SHP77 treated with DMSO at 0.1 percent for 48 hours (cell line): ENCODE measurements around the gene ANKRD55.
"Not testable (repeated sequence)": the region's sequence is repeated elsewhere in the genome, so short reads cannot be mapped to it uniquely, and the experiment has no call there.

ENCODE experiments used
- DNase-seq: peaks from one replicate; lab custom pipeline; 2025; lab: John Stamatoyannopoulos, UW

ANKRD55 gene

DNA sequence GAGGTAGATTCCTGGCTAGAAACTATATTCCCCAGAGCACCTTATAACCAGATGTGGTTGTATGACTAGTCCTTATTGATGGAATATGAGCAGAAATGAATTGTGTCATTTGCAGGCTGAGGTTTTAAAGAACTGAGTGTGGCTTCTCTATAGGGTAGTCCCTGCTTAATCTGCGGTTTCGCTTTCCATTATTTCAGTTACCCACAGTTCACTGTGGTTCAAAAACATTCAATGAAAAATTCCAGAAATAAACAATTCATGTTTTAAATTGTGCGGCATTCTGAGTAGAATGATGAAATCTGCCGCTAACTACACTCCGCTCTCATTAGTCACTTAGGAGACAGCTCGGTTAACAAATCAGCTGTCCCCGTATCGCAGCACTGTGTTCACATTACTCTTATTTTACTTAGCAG is 65.1 kb downstream of the ANKRD55 start:
- DNase-seq, result no peak

DNA sequence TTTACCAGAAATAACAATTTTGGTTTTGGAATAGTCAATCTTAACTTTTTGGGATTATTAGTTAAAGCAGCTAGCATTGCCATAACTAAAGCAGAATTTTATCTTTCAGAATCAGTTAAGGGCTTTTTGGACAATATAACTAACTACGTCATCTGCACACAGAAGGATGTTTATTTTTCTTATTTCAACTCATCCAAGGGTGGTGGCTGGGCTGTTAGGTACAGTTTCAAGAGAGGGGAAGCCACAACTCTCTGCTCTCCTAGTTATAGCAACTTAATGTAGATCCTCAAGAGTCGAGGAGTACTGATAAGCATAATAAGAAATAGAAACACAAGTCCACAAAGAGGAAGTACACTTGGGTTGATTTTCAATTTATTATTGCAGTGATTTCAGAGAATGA is 65.6 kb downstream of the ANKRD55 start:
- DNase-seq, result no peak

DNA sequence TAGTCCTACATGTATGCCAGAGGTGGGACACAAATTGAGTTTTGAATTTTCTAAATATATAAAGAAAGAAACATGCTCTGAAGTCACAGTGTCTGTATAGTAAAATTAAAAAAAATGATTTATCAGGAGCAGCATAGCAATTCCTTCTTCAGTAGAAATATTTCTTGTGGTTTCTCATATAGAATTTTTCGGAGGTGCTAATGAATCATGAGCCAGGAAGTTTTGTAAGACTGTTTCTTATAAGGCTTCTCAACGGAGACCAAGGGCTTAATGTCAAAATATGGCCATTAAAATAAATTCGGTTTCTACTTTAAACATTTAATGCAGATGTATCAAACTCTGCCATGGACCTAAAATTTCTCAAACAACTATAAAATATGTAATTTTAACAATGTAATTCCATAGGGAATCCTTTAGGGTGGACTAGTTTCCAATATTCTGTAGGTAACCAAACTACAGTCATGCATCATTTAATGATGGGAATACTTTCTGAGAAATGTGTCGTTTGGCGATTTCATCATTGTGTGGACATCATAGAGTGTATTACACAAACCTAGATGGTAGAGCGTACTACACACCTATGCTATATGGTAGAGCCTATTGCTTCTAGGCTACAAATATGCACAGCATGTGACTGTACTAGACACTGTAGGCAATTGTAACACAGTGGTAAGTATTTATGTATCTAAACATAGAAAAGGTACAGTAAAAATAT is 66.3 kb downstream of the ANKRD55 start:
- DNase-seq, result no peak

DNA sequence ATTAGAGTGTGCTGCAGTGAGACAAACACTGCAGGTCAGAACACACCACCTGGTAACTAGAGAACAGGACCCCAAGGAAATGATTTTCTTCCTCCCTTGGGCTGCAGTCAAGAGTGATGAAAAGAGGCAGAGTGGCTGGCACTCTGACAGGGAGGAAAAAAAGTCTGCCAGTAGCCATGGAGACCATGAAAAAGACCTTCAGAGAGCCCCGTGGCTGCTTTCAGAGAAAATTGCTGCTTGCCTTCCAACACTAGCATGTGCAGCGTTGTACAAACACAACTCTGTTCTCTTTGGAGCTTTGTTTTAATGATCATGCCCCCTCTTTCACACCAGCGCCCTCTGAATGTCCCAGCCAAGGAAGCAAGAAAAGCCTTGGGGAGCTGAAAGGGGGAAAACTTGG is 68.8 kb downstream of the ANKRD55 start:
- no peak for DNase-seq

DNA sequence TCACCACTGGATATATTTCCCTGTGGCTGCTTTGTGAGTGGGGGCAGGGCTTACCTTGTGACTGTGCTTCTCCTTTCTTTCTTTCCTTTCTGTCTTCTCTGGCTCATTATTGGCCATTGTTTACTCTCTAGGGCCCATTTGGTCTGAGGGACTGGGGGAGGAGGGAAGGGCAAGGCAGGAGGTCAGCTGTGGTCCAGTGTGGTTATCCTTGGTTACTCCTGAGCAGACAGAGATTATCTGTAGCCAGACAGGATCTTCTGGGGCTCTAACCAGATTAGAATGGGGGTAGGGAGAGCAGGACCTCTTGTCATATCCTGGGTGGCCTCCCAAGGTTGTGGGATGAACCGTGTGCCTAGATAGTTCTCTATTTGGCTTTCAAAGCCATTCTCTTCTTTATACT is 71.2 kb downstream of the ANKRD55 start:
- DNase-seq, result no peak

DNA sequence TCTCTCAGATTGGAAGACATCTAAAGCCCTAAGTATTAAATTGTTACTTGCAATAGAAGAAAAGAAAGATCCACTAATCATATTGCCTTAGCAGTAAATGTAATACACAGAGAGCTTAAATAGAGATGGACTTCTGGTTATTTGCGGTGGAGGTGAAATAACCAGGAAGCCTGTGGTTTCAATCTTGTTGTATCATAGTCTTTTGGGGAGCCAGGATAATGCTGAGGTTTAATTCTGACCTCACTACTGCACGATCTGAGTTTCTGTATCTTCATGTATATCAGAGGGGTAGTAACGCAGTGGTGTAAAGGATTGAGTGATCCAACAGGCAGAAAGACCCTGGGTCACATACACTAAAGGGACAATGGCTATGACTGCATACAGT is 71.7 kb downstream of the ANKRD55 start:
- DNase-seq, result no peak

DNA sequence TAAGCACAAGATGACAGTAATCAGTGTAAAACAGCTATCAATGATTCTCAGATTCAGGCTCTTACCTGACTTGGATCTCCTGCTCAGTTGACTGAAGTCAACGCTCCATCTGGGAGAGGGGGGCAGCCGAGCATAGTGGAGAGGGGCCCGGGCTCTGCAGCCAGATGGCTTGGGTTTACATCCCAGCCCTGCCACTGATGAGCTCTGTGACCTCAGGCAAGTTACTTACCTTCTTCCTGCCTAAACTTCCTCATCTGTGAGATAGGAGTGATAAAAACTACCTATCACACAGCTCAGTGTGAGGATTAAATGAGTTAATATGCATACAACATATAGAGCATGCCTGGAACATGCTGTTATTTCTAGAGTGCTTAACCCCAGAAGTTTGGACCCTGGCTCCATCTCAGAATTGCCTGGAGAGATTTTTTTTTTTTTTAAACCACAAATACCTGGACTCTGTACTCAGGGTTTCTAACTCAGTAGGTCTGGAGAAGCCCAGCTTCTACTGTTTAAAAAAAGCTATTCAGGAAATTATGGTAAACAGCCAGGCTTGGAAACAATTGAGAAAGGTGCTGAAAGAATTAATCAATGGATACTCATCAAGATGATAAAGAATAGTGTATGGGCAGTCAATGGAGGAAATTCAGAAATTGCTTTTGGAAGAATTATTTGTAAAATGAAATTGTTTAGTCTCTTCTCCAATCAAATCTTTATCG is 72.2 kb downstream of the ANKRD55 start:
- DNase-seq, result no peak

DNA sequence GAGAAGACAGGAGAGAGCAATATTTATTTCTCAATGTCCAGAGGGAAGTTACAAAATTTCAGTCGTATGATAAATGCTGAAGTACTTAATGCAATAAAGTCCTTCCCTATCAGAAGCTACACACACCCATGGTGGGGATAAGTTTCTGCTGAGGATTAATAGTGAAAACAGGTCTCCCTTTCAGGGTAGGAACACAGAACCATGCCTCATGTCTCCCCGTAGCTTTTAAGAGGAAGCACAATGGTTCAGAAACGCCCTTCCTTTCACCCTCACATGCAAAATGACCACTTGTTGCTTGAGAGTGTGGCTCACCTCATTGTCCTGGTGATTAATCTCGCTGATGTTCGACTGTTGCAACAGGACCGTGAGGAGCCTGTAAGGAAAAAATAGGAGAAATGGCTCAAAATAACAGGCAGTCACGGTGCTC is 73.6 kb downstream of the ANKRD55 start:
- DNase-seq, result no peak

DNA sequence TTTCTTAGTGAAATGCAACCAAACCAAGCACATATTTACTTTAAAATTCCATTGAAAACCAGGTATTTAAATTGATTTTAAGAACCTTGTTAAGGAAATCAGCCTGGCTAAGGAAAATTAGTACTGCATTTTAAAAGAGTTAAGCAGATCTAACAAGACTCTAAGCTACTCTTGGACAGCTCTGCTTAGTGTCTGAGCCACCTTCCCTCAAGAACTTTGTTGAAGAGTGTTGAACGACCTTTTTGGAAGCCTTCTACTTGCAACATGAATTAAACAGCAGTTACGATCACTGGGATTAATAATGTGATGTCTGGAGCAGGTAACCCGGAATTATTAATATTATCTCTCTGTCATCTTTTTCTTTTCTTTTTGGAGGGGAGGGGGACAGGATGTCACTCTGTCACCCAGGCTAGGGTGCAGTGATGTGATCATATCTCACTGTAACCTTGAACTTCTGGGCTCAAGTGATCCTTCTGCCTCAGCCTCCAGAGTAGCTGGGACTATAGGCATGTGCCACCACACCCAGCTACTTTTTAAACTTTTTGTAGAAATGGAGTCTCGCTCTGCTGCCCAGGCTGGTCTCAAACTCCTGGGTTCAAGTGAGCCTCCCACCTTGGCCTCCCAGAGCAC is 74.7 kb downstream of the ANKRD55 start:
- DNase-seq, result no peak

DNA sequence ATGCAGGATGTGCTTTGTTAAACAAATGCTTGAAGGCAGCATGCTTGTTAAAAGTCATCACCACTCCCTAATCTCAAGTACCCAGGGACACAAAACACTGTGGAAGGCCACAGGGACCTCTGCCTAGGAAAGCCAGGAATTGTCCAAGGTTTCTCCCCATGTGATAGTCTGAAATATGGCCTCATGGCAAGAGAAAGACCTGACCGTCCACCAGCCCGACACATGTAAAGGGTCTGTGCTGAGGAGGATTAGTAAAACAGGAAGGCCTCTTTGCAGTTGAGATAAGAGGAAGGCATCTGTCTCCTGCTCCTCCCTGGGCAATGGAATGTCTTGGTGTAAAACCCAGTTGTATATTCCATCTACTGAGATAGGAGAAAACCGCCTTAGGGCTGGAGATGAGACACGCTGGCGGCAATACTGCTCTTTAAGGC is 75.9 kb downstream of the ANKRD55 start:
- not testable (repeated sequence) for DNase-seq

DNA sequence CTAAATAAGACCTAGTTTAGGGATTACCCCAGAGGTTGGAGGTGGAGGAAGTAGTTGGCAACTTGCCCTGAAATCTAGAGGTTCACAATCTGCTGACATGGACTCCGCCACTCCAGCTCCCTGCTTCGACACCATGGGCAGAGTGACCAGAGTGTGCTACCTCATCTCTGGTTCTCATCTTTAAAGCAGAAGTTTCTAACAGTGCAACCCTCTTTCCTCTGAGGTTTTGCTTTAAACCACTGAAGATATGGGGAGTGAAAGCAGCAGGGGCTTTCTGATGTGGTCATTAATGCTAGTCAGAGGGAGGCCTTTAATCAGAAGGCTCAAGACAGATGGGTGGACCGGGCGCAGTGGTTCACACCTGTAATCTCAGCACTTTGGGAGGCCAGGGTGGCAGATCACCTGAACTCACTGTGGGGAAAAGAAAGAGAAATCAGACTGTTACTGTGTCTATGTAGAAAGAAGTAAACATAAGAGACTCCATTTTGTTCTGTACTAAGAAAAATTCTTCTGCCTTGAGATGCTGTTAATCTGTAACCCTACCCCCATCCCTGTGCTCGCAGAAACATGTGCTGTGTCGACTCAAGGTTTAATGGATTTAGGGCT is 76.4 kb downstream of the ANKRD55 start:
- not testable (repeated sequence) for DNase-seq

DNA sequence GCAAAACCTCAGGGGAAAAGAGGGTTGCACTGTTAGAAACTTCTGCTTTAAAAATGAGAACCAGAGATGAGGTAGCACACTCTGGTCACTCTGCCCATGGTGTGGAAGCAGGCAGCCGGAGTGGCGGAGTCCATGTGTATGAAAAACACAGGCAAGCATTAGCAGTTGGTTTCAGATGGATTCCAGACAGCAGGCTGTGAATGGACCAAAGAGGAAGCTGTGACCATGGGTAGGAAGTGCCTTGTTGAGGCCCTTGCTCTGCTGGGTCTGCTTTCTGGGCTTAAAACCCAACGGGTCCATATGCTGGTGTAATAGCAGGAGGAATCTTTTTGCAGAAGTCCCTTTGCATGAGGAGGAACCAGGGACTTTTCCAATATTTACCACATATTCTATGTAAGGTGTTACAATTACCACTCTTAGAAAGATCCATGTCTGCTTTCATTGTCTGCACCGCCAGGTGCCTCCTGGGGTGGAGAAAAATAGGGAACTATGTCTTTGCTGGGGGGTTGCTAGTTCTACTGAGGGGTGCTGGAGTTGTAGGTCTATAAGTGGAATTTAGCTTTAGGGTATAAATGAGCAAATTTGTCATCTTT is 77.0 kb downstream of the ANKRD55 start:
- no peak for DNase-seq

DNA sequence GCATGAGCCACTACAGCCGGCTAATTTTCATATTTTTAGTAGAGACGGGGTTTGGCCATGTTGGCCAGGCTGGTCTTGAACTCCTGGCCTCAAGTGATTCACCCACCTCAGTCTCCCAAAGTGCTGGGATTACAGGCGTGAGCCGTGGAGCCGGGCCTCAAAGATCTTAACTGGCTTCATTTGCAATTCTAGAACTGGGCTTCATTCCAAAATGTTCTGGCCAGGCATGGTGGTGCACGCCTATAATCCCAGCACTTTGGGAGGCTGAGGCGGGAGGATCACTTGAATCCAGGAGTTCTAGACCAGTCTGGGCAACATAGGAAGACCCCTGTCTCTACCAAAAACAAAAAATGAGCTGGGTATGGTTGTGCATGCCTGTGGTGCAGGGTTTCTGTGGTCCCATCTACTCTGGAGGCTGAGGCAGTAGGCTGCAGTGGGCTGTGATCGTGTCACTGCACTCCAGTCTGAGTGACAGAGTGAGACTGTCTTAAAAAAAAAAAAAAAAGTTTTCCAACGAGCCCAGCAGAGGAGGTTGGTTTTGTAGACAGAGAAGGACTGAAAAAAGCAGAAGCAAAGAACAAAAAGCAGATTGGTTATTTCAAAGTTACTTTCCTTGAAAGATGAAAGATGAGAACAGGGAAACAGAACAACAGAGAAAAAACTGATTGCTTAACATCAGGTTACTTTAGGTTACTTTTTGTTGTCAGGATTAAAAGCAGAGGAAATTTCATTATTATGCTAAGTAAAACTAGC is 78.2 kb downstream of the ANKRD55 start:
- no peak for DNase-seq

DNA sequence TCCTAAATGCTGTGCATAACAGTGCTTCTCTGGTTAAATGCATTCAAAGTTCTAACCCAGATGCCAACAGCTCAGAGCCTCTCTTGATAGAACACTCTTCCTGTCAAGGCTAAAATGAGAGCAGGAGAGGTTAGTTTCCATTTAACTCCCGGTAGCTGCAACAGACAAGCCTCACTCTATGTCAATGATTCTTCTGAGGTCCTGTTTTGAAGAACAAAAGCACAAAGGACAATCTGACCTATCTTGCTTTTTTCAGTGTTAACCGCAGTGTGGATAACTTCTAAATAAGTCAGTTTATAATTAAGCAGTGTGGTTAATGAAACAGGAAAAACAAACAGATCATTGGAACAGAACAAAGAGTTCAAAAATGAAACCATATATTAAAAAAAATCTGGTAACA is 80.7 kb downstream of the ANKRD55 start:
- DNase-seq, result no peak

DNA sequence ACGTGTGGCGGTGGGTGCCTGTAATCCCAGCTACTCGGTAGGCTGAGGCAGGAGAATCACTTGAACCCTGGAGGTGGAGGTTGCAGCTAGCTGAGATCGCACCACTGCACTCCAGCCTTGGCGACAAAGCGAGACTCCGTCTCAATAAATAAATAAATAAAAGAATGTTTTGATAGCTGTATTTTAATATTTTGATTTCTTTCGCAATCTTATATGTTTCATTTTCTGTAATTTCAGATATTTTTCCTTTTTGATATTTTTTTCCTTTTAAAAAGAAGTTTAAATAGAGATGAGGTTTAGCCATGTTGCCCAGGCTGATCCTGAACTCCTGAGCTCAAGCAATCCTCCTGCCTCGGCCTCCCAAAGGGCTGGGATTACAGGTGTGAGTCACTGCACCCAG is 82.4 kb downstream of the ANKRD55 start:
- DNase-seq, result not testable (repeated sequence)

DNA sequence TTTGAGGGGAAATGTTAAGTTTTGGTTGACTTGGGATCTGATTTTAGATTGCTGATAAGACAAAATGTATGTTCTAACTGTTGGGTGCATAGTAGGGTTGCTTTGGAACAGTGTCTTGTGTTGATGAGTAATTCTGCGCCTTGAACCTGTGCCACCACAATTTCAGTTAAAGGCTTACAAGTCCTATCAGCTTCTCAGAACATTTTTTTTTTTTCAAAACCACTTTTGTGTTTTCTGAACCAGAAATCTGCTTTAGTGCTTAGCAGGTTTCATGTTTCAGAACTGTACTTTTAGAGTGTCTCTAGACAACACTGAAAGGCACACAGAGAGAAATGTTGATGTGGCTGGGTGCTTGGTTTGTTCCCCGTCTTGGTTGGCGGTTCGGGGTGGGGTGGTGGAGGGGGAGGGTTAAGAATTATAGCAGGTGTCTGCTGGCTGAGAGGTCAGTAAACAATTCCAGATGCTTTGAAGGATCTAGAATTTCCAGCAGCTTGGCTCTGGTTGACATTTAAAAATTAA is 84.6 kb downstream of the ANKRD55 start:
- DNase-seq, result no peak

DNA sequence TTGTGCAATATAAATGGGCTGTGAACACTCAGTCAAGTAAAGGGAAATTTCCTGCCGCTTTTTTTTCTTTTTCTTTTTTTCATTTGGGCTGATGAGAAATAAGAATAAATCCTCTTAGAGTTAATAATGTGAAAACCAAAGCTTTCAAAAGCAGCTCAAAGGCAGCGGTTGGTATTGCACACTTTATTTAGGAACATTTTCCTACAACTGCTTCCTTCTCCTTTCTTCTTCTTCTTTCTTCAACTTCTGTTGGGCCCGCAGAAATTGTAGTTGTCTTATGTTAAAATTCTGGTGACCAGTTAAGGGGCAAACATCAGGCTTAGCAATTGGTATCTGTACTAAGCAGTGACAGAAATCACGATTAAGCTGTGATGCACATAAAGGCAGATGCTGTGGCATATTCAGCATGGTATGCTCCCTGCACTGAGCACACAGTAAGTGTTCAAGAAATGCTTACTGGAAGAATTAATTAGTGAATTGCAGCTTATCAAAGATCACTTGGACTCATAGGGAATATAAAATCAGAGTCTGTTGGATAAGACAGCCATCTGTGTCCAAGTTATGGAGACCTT is 85.4 kb downstream of the ANKRD55 start:
- DNase-seq, result no peak

DNA sequence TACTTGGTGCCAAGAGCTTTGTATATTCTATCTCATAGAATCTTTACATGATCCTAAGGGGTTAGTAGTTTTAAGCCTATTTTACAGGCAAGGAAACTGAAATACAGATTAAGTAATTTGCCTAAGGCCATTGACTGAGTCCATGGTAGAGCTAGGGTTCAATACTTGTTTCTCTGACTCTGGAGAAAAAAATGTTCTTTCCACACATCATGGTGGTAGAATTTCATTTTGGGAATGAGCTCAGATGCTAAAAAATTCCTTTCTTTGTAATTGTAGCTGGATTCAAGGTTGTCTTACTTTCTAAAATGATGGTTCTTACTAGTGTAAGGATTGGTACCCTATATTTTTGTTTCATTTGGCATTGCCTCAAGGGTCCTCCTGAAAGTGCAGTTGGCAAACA is 86.0 kb downstream of the ANKRD55 start:
- DNase-seq, result no peak

DNA sequence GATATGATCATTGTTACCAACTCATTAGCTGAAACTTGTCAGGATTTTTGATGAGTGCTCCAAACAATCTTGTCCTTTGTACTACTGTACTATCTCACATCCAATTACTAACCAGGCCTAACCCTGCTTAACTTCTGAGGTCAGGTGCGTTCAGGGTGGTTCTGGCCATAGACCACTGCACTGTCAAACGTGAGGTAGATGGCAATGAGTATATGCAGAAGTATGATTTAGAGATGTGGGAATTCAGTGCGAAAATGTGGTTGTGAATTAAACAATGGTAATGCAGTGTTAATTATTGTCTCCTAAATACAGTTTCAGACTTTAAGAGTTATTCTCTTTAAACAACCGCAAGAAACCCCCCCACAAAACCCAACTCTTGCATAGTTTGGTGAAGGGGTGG is 86.5 kb downstream of the ANKRD55 start:
- no peak for DNase-seq

DNA sequence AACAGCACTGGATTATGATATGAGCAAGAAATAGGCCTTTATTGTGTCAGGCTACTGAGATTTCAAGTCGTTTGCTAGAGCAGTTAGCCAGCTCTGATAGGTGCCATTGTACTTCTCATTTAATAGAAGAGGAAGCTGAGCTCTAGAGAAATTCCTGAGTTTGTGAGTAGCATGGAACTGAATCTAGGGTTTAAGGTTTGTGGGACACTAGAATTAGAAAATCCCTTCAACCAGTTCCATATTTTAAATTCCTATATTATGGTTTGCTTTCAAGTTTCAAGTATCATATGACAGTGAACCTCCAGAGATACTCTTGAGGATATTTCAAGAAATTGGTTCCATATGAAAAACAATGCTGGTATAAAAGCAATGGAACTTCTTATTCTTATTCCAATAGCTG is 87.6 kb downstream of the ANKRD55 start:
- DNase-seq, result no peak

DNA sequence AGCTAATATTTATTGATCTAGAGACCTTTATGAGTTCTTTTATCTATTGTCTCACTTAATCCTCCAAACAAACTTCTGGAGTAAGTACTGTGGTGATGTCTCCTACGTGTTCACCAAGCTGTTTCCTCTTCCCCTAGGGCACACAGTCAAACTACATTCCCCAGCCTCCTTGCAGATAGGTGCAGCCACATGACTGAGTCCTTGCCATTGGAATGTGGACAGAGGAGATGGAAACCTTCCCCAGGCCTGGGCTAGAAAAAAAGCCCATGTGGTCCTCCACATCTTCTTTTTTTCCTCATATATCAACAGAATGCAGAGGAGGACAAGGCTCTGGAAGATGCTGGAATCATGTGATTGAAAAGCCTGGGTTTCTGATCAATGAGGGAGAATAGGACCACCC is 88.0 kb downstream of the ANKRD55 start:
- no peak for DNase-seq
